ENCODE results near the gene RGS16. TPM values are rescaled to one million over a fixed set of nuclear protein-coding genes. Genes with fewer than 3 reads are reported as not detected.
A peak's percentile ranks its signal among the peaks of the same experiment; 100 is the strongest.

RGS16 gene
- total and polyA plus RNA-seq, 7 experiments from 2014 or later: 0.10 to 17.5 (median 0.54) TPM

DNA sequence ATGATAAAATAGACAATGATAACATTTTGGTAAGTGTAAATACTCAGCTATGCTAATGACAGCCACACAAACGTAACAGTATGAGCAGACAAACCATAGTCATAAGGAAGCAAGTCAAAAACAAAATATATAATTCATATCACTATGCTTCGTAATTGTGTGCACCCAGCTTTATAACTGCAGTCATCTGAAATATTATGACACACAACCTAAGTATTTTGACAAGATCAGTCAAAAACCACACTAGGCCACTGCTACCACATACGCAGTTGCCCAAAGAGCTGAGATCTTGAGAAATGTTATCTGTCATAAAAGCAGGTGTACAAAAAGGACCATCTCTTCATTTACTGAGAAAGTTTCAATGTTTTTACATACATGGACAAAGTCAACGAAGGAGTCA, 41.1 kb downstream of the RGS16 start:
- ChIA-PET CTCF (no interaction called here), POLR2A (no interaction called here)
- H3K9me3 ChIP-seq (ENCODE audit: control insufficient read depth in 2 of 3, low read length in 3 of 3): no peaks in the 10 kb centered on the region
- Mint-ChIP-seq H3K27me3 (peaks cover 0 to 10% (median 3%) of the 10 kb centered on the region in 5 donors), H3K4me3 (no peak overlapping the region), H3K27ac (no peak overlapping the region), H3K36me3 (peaks cover 0 to 5% (median 3%) of the 10 kb centered on the region in 5 donors), H3K9me3 (no peaks in the 10 kb centered on the region), H3K4me1 (no peaks in the 10 kb centered on the region)
- H3K27me3 ChIP-seq (ENCODE audit: control insufficient read depth in 2 of 2, insufficient read depth in 2 of 2, low read length in 2 of 2): peaks cover 0 to 3% of the 10 kb centered on the region in 2 donors
- H3K36me3 ChIP-seq (ENCODE audit: control insufficient read depth in 2 of 3, insufficient read depth in 3 of 3, low read length in 3 of 3): no peaks in the 10 kb centered on the region
- ATAC-seq: no peak
- DNase-seq: no peak
- no peaks in the 10 kb centered on the region for H3K4me1 ChIP-seq (ENCODE audit: control insufficient read depth in 2 of 2, insufficient read depth in 2 of 2, low read length in 2 of 2)
- intact Hi-C loops (cut with micrococcal nuclease): no loop called here
- no peak overlapping the region for H3K4me3 ChIP-seq (ENCODE audit: low read length)
- H3K27ac ChIP-seq (ENCODE audit: low read depth, low read length): no peak overlapping the region

DNA sequence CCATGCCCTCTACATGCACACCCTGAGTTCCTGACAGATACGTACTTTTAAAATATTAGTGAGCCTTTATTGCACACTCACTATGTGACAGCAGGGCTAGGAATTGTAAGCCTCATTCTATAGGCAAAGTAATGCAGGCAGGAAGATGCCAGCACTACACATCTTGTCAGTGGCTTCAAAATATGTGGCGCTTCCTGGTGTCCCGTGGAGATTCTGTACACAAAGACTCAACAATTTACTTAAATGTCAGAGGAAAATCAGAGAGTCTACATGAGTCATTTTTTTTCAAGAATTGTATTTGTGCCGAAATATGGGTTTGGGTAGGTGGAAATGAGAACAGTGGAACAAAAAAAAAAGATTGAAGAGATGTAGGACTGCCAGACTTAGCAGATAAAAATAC, 42.7 kb downstream of the RGS16 start:
- Histone ChIP-seq H3K4me3 (ENCODE audit: low read length) (no peak overlapping the region), H3K27ac (ENCODE audit: low read depth, low read length) (no peak overlapping the region), H3K36me3 (ENCODE audit: control insufficient read depth in 2 of 3, insufficient read depth in 3 of 3, low read length in 3 of 3) (no peaks in the 10 kb centered on the region), H3K4me1 (ENCODE audit: control insufficient read depth in 2 of 2, insufficient read depth in 2 of 2, low read length in 2 of 2) (no peaks in the 10 kb centered on the region), H3K9me3 (ENCODE audit: control insufficient read depth in 2 of 3, low read length in 3 of 3) (no peaks in the 10 kb centered on the region), H3K27me3 (ENCODE audit: control insufficient read depth in 2 of 2, insufficient read depth in 2 of 2, low read length in 2 of 2) (no peaks in the 10 kb centered on the region)
- DNase-seq (no peak), ATAC-seq (no peak)
- Mint-ChIP-seq H3K36me3 (peaks cover 0 to 5% (median 3%) of the 10 kb centered on the region in 5 donors), H3K4me1 (no peaks in the 10 kb centered on the region), H3K4me3 (no peak overlapping the region), H3K27me3 (peaks cover 0 to 8% (median 3%) of the 10 kb centered on the region in 5 donors), H3K27ac (no peak overlapping the region), H3K9me3 (no peaks in the 10 kb centered on the region)
- POLR2A ChIA-PET: no interaction called here
- intact Hi-C loops (cut with micrococcal nuclease): no loop called here
- CTCF ChIA-PET: no interaction called here

DNA sequence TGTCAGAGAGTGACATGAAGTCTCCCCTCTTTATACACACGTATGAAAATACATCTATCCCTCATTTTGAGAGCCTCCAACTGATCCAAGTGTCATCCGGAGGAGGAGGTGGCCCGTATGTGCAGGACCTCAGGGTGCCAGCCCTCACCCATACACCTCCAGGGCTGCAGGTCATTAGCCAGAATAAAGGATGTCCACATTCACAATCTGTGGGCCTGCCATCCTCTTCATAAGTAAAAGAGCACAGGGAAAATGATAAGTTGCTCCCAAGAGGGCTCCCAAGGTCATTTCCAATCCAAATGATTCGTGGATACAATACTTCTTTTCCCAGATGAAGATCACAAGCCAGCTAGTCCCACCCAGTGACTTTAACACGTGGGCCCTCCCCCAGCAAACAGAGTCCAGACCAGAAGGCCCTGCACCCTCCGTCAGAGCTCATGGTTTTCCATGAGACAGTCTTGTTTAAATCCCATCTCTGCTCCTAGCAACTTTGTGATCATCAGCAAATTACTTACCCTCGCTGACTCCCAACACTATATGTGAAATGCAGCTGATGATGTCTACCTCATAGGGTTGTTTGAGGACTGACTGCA, 43.7 kb downstream of the RGS16 start:
- DNase-seq: no peak
- no peak overlapping the region for H3K4me3 Mint-ChIP-seq

DNA sequence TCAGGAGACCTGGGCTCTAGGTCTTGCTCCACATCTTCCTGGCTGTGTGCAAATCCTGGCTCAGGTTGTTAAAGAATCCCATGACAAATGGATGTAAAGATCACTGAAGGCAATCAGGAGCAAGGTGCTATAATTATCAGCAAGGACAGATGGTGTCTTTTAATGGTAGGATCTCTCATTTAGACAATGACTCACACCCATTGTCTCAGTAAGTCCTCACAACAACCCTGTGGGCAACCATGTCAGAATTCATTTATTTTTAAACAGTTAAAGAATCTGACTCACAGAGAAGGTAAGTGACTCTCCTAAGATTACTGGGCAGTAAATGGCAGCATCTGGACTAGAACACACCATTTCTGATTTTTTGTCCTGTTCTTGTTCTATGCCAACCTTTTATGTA, 47.9 kb downstream of the RGS16 start:
- intact Hi-C loops (cut with micrococcal nuclease): no loop called here
- H3K9me3 Mint-ChIP-seq: peaks cover 0 to 25% (median 10%) of the 10 kb centered on the region in 11 donors
- CTCF ChIA-PET: no interaction called here

More for the DNA sequence above, 43.7 kb downstream of the RGS16 start:
- Mint-ChIP-seq H3K4me1 (no peaks in the 10 kb centered on the region), H3K9me3 (no peaks in the 10 kb centered on the region), H3K27ac (no peak overlapping the region), H3K36me3 (peaks cover 0 to 5% (median 3%) of the 10 kb centered on the region in 5 donors), H3K27me3 (peaks cover 0 to 6% (median 3%) of the 10 kb centered on the region in 5 donors)
- Histone ChIP-seq H3K4me1 (ENCODE audit: control insufficient read depth in 2 of 2, insufficient read depth in 2 of 2, low read length in 2 of 2) (no peaks in the 10 kb centered on the region), H3K36me3 (ENCODE audit: control insufficient read depth in 2 of 3, insufficient read depth in 3 of 3, low read length in 3 of 3) (no peaks in the 10 kb centered on the region), H3K27ac (ENCODE audit: low read depth, low read length) (no peak overlapping the region), H3K4me3 (ENCODE audit: low read length) (no peak overlapping the region), H3K9me3 (ENCODE audit: control insufficient read depth in 2 of 3, low read length in 3 of 3) (no peaks in the 10 kb centered on the region), H3K27me3 (ENCODE audit: control insufficient read depth in 2 of 2, insufficient read depth in 2 of 2, low read length in 2 of 2) (no peaks in the 10 kb centered on the region)
- ChIA-PET POLR2A (no interaction called here), CTCF (no interaction called here)
- ATAC-seq: no peak
- intact Hi-C loops (cut with micrococcal nuclease): no loop called here

DNA sequence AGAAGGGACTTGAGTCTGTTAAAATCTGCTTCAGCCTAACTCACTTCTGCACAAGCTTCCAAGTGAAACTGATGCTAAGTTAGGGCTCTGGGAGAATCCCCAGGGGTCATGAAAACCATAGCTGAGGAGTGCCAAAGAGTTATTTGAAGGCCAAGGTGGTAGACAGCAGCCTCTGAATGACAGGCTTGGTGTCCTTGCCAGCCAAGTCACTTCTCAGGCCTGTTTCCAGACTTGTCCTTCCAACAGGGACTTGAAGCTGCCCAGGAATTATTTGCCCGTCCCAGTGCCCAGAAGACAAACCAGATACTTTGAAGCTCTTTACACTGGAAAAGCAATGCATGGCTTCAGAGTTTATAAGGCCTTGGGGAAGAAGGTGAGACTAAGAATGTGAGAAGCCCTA, 48.7 kb downstream of the RGS16 start:
- ATAC-seq: no peak
- Histone ChIP-seq H3K27ac (ENCODE audit: low read depth, low read length) (no peak overlapping the region), H3K36me3 (ENCODE audit: control insufficient read depth in 2 of 3, insufficient read depth in 3 of 3, low read length in 3 of 3) (no peaks in the 10 kb centered on the region), H3K27me3 (ENCODE audit: control insufficient read depth in 2 of 2, insufficient read depth in 2 of 2, low read length in 2 of 2) (no peaks in the 10 kb centered on the region), H3K4me1 (ENCODE audit: control insufficient read depth in 2 of 2, insufficient read depth in 2 of 2, low read length in 2 of 2) (no peaks in the 10 kb centered on the region), H3K9me3 (ENCODE audit: control insufficient read depth in 2 of 3, low read length in 3 of 3) (peaks cover 0 to 5% (median 0%) of the 10 kb centered on the region in 3 experiments), H3K4me3 (ENCODE audit: low read length) (no peak overlapping the region)
- ChIA-PET CTCF (no interaction called here), POLR2A (no interaction called here)
- H3K4me1 Mint-ChIP-seq: no peaks in the 10 kb centered on the region
- intact Hi-C loops (cut with micrococcal nuclease): no loop called here
- H3K4me3 Mint-ChIP-seq: no peak overlapping the region
- no peak overlapping the region for H3K27ac Mint-ChIP-seq
- no peak for DNase-seq
- H3K27me3 Mint-ChIP-seq: peaks cover 0 to 11% (median 0%) of the 10 kb centered on the region in 5 donors
- peaks cover 0 to 17% (median 5%) of the 10 kb centered on the region in 5 donors for H3K36me3 Mint-ChIP-seq
- peaks cover 0 to 25% (median 10%) of the 10 kb centered on the region in 11 donors for H3K9me3 Mint-ChIP-seq

More for the DNA sequence above, 47.9 kb downstream of the RGS16 start:
- ATAC-seq (no peak), DNase-seq (no peak)
- Mint-ChIP-seq H3K36me3 (peaks cover 0 to 17% (median 5%) of the 10 kb centered on the region in 5 donors), H3K27me3 (peaks cover 0 to 11% (median 0%) of the 10 kb centered on the region in 5 donors), H3K4me3 (no peak overlapping the region), H3K27ac (no peak overlapping the region), H3K4me1 (no peaks in the 10 kb centered on the region)
- no peaks in the 10 kb centered on the region for H3K36me3 ChIP-seq (ENCODE audit: control insufficient read depth in 2 of 3, insufficient read depth in 3 of 3, low read length in 3 of 3)
- POLR2A ChIA-PET: no interaction called here
- no peak overlapping the region for H3K4me3 ChIP-seq (ENCODE audit: low read length)
- H3K27ac ChIP-seq (ENCODE audit: low read depth, low read length): no peak overlapping the region
- H3K27me3 ChIP-seq (ENCODE audit: control insufficient read depth in 2 of 2, insufficient read depth in 2 of 2, low read length in 2 of 2): no peaks in the 10 kb centered on the region
- peaks cover 0 to 5% (median 0%) of the 10 kb centered on the region in 3 experiments for H3K9me3 ChIP-seq (ENCODE audit: control insufficient read depth in 2 of 3, low read length in 3 of 3)
- no peaks in the 10 kb centered on the region for H3K4me1 ChIP-seq (ENCODE audit: control insufficient read depth in 2 of 2, insufficient read depth in 2 of 2, low read length in 2 of 2)

DNA sequence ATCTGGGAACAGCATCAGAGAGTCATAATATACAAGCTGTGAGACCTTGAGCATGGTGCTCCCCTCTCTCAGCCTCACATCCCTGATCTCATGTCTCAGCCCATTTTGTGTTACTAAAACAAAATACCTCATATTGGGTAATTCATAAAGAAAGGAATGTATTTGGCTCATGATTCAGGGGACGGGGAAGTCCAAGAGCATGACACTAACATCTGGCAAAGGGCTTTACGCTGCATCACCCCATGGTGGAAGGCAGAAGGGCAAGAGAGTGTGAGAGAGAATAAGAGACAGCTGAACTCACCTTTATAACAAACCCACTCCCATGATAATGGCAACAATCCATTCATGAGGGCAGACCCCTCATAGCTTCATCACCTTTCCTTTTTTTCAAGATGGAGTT, 51.7 kb downstream of the RGS16 start:
- ATAC-seq (no peak), DNase-seq (no peak)
- ChIA-PET CTCF (no interaction called here), POLR2A (no interaction called here)
- Mint-ChIP-seq H3K9me3 (peaks cover 0 to 25% (median 10%) of the 10 kb centered on the region in 11 donors), H3K4me1 (no peaks in the 10 kb centered on the region), H3K4me3 (no peak overlapping the region), H3K27ac (peak overlapping the region in 1 of 9 donors; percentile 23), H3K27me3 (peaks cover 0 to 15% (median 5%) of the 10 kb centered on the region in 5 donors), H3K36me3 (peaks cover 0 to 12% (median 5%) of the 10 kb centered on the region in 5 donors)
- H3K36me3 ChIP-seq (ENCODE audit: control insufficient read depth in 2 of 3, insufficient read depth in 3 of 3, low read length in 3 of 3): no peaks in the 10 kb centered on the region
- no peak overlapping the region for H3K27ac ChIP-seq (ENCODE audit: low read depth, low read length)
- no peak overlapping the region for H3K4me3 ChIP-seq (ENCODE audit: low read length)
- H3K4me1 ChIP-seq (ENCODE audit: control insufficient read depth in 2 of 2, insufficient read depth in 2 of 2, low read length in 2 of 2): no peaks in the 10 kb centered on the region
- H3K9me3 ChIP-seq (ENCODE audit: control insufficient read depth in 2 of 3, low read length in 3 of 3): peaks cover 0 to 5% (median 0%) of the 10 kb centered on the region in 3 experiments
- intact Hi-C loops (cut with micrococcal nuclease): no loop called here
- no peaks in the 10 kb centered on the region for H3K27me3 ChIP-seq (ENCODE audit: control insufficient read depth in 2 of 2, insufficient read depth in 2 of 2, low read length in 2 of 2)

DNA sequence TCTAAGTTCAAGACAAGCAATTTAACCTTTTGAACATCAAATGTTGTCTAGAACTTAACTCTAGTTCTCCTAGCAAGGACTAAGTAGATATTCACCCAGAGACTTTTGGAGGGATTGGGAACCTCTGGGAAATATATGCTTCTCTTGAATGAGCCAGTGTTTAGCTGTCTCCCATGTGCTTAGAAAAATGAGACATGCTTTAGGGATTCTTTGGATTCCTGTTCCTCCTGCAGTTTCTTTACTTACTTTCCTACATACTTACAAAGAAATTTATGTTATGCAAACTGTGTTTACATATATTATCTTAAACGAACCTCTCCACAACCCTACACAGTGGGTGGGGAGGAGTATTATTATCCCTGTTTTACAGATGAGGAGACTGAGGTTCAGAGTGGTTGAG, 54.4 kb downstream of the RGS16 start:
- H3K36me3 Mint-ChIP-seq: peaks cover 0 to 12% (median 5%) of the 10 kb centered on the region in 5 donors
- H3K27ac Mint-ChIP-seq: no peak overlapping the region
- intact Hi-C loops (cut with micrococcal nuclease): no loop called here
- H3K4me1 Mint-ChIP-seq: no peaks in the 10 kb centered on the region
- no peaks in the 10 kb centered on the region for H3K36me3 ChIP-seq (ENCODE audit: control insufficient read depth in 2 of 3, insufficient read depth in 3 of 3, low read length in 3 of 3)
- DNase-seq (no peak), ATAC-seq (no peak)
- H3K27me3 ChIP-seq (ENCODE audit: control insufficient read depth in 2 of 2, insufficient read depth in 2 of 2, low read length in 2 of 2): no peaks in the 10 kb centered on the region
- H3K9me3 Mint-ChIP-seq: peaks cover 0 to 25% (median 10%) of the 10 kb centered on the region in 11 donors
- H3K4me3 ChIP-seq (ENCODE audit: low read length): no peak overlapping the region
- H3K4me1 ChIP-seq (ENCODE audit: control insufficient read depth in 2 of 2, insufficient read depth in 2 of 2, low read length in 2 of 2): no peaks in the 10 kb centered on the region
- ChIA-PET POLR2A (no interaction called here), CTCF (no interaction called here)
- peaks cover 12 to 18% (median 15%) of the 10 kb centered on the region in 5 donors for H3K27me3 Mint-ChIP-seq
- no peak overlapping the region for H3K4me3 Mint-ChIP-seq
- H3K9me3 ChIP-seq (ENCODE audit: control insufficient read depth in 2 of 3, low read length in 3 of 3): peaks cover 0 to 5% (median 0%) of the 10 kb centered on the region in 3 experiments
- no peak overlapping the region for H3K27ac ChIP-seq (ENCODE audit: low read depth, low read length)

Measured in naive thymus-derived CD4-positive, alpha-beta T cell (primary cell).